Osteocyte (in vitro differentiated cells): ENCODE measurements around the gene WBP4. TPM values are rescaled to one million over a fixed set of nuclear protein-coding genes. Genes with fewer than 3 reads are reported as not detected.

Experiments used
- DNase-seq: peaks from one replicate; pipeline ENCODE4 v3.0.0; 2021; ENCODE audit warnings: mixed read lengths; ENCODE audit not compliant: unreplicated experiment; ENCODE audit errors: extremely low spot score
- H3K27ac Mint-ChIP-seq: one replicate; pipeline ENCODE4 v1.8.0; 2021; ENCODE audit warnings: mild to moderate bottlenecking, mixed read lengths; ENCODE audit not compliant: unreplicated experiment
- H3K27me3 Mint-ChIP-seq: one replicate; pipeline ENCODE4 v1.8.0; 2021; ENCODE audit warnings: mixed read lengths; ENCODE audit not compliant: unreplicated experiment
- H3K36me3 Mint-ChIP-seq: one replicate; pipeline ENCODE4 v1.8.0; 2021; ENCODE audit warnings: mixed read lengths; ENCODE audit not compliant: unreplicated experiment
- H3K4me1 Mint-ChIP-seq: one replicate; pipeline ENCODE4 v1.8.0; 2021; ENCODE audit warnings: mixed read lengths; ENCODE audit not compliant: unreplicated experiment
- H3K4me3 Mint-ChIP-seq: one replicate; pipeline ENCODE4 v1.8.0; 2021; ENCODE audit warnings: mild to moderate bottlenecking, moderate library complexity, mixed read lengths; ENCODE audit not compliant: unreplicated experiment
- H3K9me3 Mint-ChIP-seq: one replicate; pipeline ENCODE4 v1.8.0; 2021; ENCODE audit warnings: mixed read lengths; ENCODE audit not compliant: unreplicated experiment
- CTCF ChIP-seq: fragments of 200-600 bp; sonication (generic); IDR thresholded peaks from 2 replicates; pipeline ENCODE4 v1.5.0; 2021; ENCODE audit warnings: antibody characterized with exemption, mild to moderate bottlenecking, moderate library complexity
- long read RNA-seq: library from polyadenylated mRNA; unstranded; transcript quantifications from one replicate; pipeline ENCODE4 v2.0.0, GENCODE V29; 2021
- total RNA-seq: library from RNA; stranded (reverse); gene quantifications from 2 replicates; pipeline ENCODE4 v1.2.1, GENCODE V29; 2021

Gene WBP4
- total RNA-seq = 6.9 TPM in 2 replicates
- long read RNA-seq, partial matches to known transcripts = 5 of 13 reads
- long read RNA-seq, other reads (novel, unspliced or antisense) = 6 of 13 reads

- peak; percentile 20 for TF ChIP-seq CTCF
- Mint-ChIP-seq H3K27me3 (no peaks in the 10 kb centered on the region), H3K9me3 (no peaks in the 10 kb centered on the region), H3K27ac (peak within 1 kb of the TSS; percentile 100), H3K4me1 (peaks cover 57% of the 10 kb centered on the region), H3K4me3 (peak within 1 kb of the TSS; percentile 98), H3K36me3 (peaks cover 16% of the 10 kb centered on the region)
- peak; percentile 97 for DNase-seq
Observed at GRCh38 chr13:41061075-41061913, at the start of gene WBP4. WBP4 (plus strand) TSS chr13:41061509; CDS start chr13:41061674, 165 bp downstream.

GRCh38 chr13:41012536-41012935 is 48.8 kb upstream of the WBP4 start:
- Mint-ChIP-seq H3K9me3 (peaks cover 7% of the 10 kb centered on the region), H3K27ac (no peak overlapping the region), H3K4me3 (no peak overlapping the region), H3K27me3 (no peaks in the 10 kb centered on the region), H3K36me3 (peaks cover 5% of the 10 kb centered on the region), H3K4me1 (peaks cover 21% of the 10 kb centered on the region)
- TF ChIP-seq CTCF = no peak
- no peak for DNase-seq

GRCh38 chr13:41013835-41014234 is 47.5 kb upstream of the WBP4 start:
- no peak for DNase-seq
- H3K36me3 Mint-ChIP-seq = peaks cover 4% of the 10 kb centered on the region
- peaks cover 3% of the 10 kb centered on the region for H3K9me3 Mint-ChIP-seq
- no peak overlapping the region for H3K27ac Mint-ChIP-seq
- H3K4me1 Mint-ChIP-seq = peaks cover 19% of the 10 kb centered on the region
- TF ChIP-seq CTCF = no peak
- H3K27me3 Mint-ChIP-seq = no peaks in the 10 kb centered on the region
- no peak overlapping the region for H3K4me3 Mint-ChIP-seq

- no peaks in the 10 kb centered on the region for H3K27me3 Mint-ChIP-seq
- H3K27ac Mint-ChIP-seq = no peak overlapping the region
- peaks cover 4% of the 10 kb centered on the region for H3K36me3 Mint-ChIP-seq
- no peak overlapping the region for H3K4me3 Mint-ChIP-seq
- H3K9me3 Mint-ChIP-seq = peaks cover 3% of the 10 kb centered on the region
- peaks cover 24% of the 10 kb centered on the region for H3K4me1 Mint-ChIP-seq
- TF ChIP-seq CTCF = no peak
- DNase-seq = no peak
Observed at GRCh38 chr13:41015920-41016319, 45.4 kb upstream of the WBP4 start.

- TF ChIP-seq CTCF = no peak
- Mint-ChIP-seq H3K4me3 (no peak overlapping the region), H3K27me3 (no peaks in the 10 kb centered on the region), H3K4me1 (peaks cover 30% of the 10 kb centered on the region), H3K27ac (no peak overlapping the region), H3K9me3 (peaks cover 3% of the 10 kb centered on the region), H3K36me3 (peaks cover 4% of the 10 kb centered on the region)
- no peak for DNase-seq
Observed at GRCh38 chr13:41017159-41017558, 44.1 kb upstream of the WBP4 start.
